Spleen (tissue), 7 donors: ENCODE results near the gene FRMPD1.

Experiments used
- POLR2A ChIP-seq, 3 donors: fragments of 450-650 bp; IDR thresholded peaks; one replicate each; pipeline ENCODE4 v1.5.1; 2017; ENCODE audit warnings: antibody characterized with exemption in 3 of 3, mild to moderate bottlenecking in 1 of 3
- TF ChIP-seq, protein P1 (sequence below), 11 experiments: fragments of 200-600 bp in 7 of 11; fragments of 450-650 bp in 4 of 11; sonication (generic) in 4 of 11; IDR thresholded peaks in 8 of 11; conservative IDR thresholded peaks in 3 of 11; 1 replicate in 7 of 11; 2 replicates in 4 of 11; pipeline versions ENCODE4 v1.4.0 to v1.8.0; 2016 to 2021; ENCODE audit warnings: antibody characterized with exemption in 11 of 11, inconsistent platforms in 4 of 11, mild to moderate bottlenecking in 1 of 11
- donor health status: DM: no; HTN: no; CAD: no; lungs with moderate emphysema.
- donor health status: DM: no; HTN: no; CAD: no.
- donor health status: DM: no; HTN: no; CAD: no.

DNA sequence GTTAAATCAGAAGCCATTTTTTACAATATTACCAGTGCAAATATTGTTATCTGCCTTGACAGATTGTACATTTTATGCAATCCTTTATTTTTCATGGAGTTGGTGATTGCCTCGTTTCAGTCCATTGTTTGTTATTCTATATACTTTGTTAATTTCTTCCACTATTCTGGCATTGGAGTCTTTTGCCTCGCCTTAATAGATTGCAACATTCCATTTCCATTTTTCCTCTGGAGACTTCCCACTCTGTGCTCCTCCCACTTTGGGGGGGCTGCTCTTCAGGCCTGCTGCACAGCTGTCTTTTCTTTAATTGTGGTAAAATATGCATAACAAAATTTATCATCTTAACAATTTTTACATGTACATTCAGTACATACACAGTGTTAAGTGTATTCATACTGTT, 145.5 kb downstream of the FRMPD1 start:
- TF ChIP-seq, protein P1, sequence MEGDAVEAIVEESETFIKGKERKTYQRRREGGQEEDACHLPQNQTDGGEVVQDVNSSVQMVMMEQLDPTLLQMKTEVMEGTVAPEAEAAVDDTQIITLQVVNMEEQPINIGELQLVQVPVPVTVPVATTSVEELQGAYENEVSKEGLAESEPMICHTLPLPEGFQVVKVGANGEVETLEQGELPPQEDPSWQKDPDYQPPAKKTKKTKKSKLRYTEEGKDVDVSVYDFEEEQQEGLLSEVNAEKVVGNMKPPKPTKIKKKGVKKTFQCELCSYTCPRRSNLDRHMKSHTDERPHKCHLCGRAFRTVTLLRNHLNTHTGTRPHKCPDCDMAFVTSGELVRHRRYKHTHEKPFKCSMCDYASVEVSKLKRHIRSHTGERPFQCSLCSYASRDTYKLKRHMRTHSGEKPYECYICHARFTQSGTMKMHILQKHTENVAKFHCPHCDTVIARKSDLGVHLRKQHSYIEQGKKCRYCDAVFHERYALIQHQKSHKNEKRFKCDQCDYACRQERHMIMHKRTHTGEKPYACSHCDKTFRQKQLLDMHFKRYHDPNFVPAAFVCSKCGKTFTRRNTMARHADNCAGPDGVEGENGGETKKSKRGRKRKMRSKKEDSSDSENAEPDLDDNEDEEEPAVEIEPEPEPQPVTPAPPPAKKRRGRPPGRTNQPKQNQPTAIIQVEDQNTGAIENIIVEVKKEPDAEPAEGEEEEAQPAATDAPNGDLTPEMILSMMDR (IDR thresholded peaks at IDR 0.05 in 8 of 11, conservative IDR thresholded peaks at IDR 0.05 in 3 of 11), result no peak
- TF ChIP-seq POLR2A (IDR thresholded peaks at IDR 0.05), result no peak
